ENCODE measurements around the gene RP9. TPM values are rescaled to one million over a fixed set of nuclear protein-coding genes. Genes with fewer than 3 reads are reported as not detected.
A peak's percentile ranks its signal among the peaks of the same experiment; 100 is the strongest.

The RP9 gene
- total and polyA plus RNA-seq, 9 of the 15 experiments (the other 6 are each of a cell fraction or from before 2014, with no cell fraction given): 10.7 to 44.8 (median 33.4) TPM

DNA sequence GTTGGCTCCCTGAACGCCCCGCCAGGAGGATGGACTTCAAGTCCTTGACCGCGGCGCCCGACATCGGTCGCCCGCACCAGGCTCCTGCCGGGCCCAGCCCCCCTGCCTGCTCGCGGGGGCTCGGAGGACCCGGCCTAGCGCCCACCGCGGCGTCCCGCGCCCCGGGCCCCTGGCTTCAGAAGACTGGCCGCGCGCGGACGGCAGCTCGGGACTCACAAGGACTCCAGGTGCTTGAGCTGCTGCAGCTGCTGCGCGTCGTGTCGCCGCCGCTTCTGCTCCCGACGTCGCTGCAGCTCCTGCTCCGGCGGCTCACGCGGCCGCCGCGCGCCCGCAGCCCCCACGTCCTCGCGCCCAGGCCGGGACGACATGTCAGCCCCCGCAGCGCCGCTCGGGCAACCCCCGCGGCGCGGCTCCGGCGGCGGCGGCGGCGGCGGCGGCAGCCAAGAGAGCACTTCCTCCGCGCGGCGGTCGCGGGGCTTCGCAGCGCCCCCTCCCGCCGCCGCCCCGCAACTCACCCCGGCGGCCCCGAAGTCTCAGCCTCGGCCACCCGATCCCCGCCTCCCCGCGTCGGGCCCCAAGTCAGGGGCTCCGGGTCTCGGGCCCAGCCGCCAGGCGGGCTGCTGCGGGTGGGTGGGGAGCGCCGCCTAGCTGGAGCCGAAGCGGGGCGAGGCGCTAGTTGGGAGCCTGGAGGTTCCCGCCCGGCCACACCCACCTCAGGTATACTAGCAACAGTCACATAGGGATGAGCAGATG is at the start of gene RP9 (continued):
- TF ChIP-seq, protein P1, sequence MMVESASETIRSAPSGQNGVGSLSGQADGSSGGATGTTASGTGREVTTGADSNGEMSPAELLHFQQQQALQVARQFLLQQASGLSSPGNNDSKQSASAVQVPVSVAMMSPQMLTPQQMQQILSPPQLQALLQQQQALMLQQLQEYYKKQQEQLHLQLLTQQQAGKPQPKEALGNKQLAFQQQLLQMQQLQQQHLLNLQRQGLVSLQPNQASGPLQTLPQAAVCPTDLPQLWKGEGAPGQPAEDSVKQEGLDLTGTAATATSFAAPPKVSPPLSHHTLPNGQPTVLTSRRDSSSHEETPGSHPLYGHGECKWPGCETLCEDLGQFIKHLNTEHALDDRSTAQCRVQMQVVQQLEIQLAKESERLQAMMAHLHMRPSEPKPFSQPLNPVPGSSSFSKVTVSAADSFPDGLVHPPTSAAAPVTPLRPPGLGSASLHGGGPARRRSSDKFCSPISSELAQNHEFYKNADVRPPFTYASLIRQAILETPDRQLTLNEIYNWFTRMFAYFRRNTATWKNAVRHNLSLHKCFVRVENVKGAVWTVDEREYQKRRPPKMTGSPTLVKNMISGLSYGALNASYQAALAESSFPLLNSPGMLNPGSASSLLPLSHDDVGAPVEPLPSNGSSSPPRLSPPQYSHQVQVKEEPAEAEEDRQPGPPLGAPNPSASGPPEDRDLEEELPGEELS (CRISPR knock-in tag; IDR thresholded peaks at IDR 0.05; ENCODE audit: borderline replicate concordance): no peak
- TF ChIP-seq PCBP1 (IDR thresholded peaks at IDR 0.05; ENCODE audit: low read depth, low read length, poor library complexity, severe bottlenecking): no peak
- no peak for TF ChIP-seq RHOXF2B (CRISPR knock-in tag; conservative IDR thresholded peaks at IDR 0.05)
- TF ChIP-seq SUPT5H (IDR thresholded peaks at IDR 0.05): no peak
- TF ChIP-seq, protein P2, sequence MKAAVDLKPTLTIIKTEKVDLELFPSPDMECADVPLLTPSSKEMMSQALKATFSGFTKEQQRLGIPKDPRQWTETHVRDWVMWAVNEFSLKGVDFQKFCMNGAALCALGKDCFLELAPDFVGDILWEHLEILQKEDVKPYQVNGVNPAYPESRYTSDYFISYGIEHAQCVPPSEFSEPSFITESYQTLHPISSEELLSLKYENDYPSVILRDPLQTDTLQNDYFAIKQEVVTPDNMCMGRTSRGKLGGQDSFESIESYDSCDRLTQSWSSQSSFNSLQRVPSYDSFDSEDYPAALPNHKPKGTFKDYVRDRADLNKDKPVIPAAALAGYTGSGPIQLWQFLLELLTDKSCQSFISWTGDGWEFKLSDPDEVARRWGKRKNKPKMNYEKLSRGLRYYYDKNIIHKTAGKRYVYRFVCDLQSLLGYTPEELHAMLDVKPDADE (conservative IDR thresholded peaks at IDR 0.05; ENCODE audit: control insufficient read depth, low read depth, low read length): peak; percentile 63; the same call in 1 of the 2 replicates
- TF ChIP-seq CC2D1A (IDR thresholded peaks at IDR 0.05): no peak
- TF ChIP-seq, protein P3, sequence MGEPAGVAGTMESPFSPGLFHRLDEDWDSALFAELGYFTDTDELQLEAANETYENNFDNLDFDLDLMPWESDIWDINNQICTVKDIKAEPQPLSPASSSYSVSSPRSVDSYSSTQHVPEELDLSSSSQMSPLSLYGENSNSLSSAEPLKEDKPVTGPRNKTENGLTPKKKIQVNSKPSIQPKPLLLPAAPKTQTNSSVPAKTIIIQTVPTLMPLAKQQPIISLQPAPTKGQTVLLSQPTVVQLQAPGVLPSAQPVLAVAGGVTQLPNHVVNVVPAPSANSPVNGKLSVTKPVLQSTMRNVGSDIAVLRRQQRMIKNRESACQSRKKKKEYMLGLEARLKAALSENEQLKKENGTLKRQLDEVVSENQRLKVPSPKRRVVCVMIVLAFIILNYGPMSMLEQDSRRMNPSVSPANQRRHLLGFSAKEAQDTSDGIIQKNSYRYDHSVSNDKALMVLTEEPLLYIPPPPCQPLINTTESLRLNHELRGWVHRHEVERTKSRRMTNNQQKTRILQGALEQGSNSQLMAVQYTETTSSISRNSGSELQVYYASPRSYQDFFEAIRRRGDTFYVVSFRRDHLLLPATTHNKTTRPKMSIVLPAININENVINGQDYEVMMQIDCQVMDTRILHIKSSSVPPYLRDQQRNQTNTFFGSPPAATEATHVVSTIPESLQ (CRISPR knock-in tag; IDR thresholded peaks at IDR 0.05): no peak
- TF ChIP-seq ZNF644 (tag; IDR thresholded peaks at IDR 0.05; ENCODE audit: low read depth): no peak; the same call in 1 of the 2 replicates
- TF ChIP-seq, protein P4, sequence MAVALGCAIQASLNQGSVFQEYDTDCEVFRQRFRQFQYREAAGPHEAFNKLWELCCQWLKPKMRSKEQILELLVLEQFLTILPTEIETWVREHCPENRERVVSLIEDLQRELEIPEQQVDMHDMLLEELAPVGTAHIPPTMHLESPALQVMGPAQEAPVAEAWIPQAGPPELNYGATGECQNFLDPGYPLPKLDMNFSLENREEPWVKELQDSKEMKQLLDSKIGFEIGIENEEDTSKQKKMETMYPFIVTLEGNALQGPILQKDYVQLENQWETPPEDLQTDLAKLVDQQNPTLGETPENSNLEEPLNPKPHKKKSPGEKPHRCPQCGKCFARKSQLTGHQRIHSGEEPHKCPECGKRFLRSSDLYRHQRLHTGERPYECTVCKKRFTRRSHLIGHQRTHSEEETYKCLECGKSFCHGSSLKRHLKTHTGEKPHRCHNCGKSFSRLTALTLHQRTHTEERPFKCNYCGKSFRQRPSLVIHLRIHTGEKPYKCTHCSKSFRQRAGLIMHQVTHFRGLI (CRISPR knock-in tag; IDR thresholded peaks at IDR 0.05): no peak
- TF ChIP-seq TEAD1 (CRISPR knock-in tag; IDR thresholded peaks at IDR 0.05): peak in 1 of 2 experiments; percentile 39; a peak in 1 of 4 replicates
- TF ChIP-seq ZNF408 (CRISPR knock-in tag; IDR thresholded peaks at IDR 0.05; ENCODE audit: low read depth): no peak
- TF ChIP-seq ILF3 (IDR thresholded peaks at IDR 0.05; ENCODE audit: borderline replicate concordance): no peak; the same call in 1 of the 2 replicates
- TF ChIP-seq MTA3 (IDR thresholded peaks at IDR 0.05; ENCODE audit: borderline replicate concordance): peak; percentile 40; the same call in 1 of the 2 replicates
- TF ChIP-seq, protein P5, sequence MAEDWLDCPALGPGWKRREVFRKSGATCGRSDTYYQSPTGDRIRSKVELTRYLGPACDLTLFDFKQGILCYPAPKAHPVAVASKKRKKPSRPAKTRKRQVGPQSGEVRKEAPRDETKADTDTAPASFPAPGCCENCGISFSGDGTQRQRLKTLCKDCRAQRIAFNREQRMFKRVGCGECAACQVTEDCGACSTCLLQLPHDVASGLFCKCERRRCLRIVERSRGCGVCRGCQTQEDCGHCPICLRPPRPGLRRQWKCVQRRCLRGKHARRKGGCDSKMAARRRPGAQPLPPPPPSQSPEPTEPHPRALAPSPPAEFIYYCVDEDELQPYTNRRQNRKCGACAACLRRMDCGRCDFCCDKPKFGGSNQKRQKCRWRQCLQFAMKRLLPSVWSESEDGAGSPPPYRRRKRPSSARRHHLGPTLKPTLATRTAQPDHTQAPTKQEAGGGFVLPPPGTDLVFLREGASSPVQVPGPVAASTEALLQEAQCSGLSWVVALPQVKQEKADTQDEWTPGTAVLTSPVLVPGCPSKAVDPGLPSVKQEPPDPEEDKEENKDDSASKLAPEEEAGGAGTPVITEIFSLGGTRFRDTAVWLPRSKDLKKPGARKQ (CRISPR knock-in tag; IDR thresholded peaks at IDR 0.05): no peak
- TF ChIP-seq ELF2 (CRISPR knock-in tag; IDR thresholded peaks at IDR 0.05): no peak
- TF ChIP-seq ZNF695 (CRISPR knock-in tag; IDR thresholded peaks at IDR 0.05): no peak
- TF ChIP-seq KLF1 (tag; IDR thresholded peaks at IDR 0.05): no peak
- TF ChIP-seq GABPA (tag; conservative IDR thresholded peaks at IDR 0.05; ENCODE audit: low read depth): peak; percentile 96
- TF ChIP-seq TBL1XR1 (IDR thresholded peaks at IDR 0.05; ENCODE audit: low read length in 2 of 2): no peak
